Astrocyte (in vitro differentiated cells and primary cell): ENCODE measurements around the gene CHST7.

Source experiments
- CTCF ChIP-seq: IDR thresholded peaks from 2 replicates; pipeline ENCODE4 v1.5.1; 2011; ENCODE audit warnings: low read depth, mild to moderate bottlenecking, inconsistent platforms, low read length, moderate library complexity; ENCODE audit not compliant: insufficient read depth
- EZH2 ChIP-seq: IDR thresholded peaks from 2 replicates; pipeline ENCODE4 v1.6.1; 2012; ENCODE audit warnings: mild to moderate bottlenecking, low read length, inconsistent platforms; ENCODE audit not compliant: insufficient read depth

DNA sequence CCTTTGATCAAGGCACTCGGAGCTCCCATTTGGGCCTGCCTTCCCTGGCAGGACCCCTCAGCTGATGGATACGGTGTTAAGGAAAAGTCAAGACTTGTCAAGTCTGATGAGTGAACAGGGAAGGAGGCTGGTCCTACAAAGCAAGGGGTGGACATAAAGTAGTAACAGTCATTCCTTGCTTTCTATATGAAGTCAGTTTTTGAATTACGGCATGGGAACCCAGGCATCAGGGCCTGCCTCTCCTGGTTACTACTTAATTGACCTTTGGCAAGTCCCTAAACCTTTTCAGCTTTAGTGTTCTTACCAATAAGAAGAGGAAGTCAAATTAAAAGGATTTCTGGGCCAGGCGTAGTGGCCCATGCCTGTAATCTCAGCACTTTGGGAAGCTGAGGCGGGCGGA, 7.0 kb downstream of the CHST7 start:
- no peak for TF ChIP-seq CTCF
- TF ChIP-seq EZH2 = no peak
